Panc1 (cell line): ENCODE results near the gene TSPAN5. TPM values are rescaled to one million over a fixed set of nuclear protein-coding genes. Genes with fewer than 3 reads are reported as not detected.

Experiments used
- ATAC-seq: fragments of 200-7000 bp; cut with Tn5 transposase; 2 replicates; pipeline ENCODE4 v1.9.1; 2020; ENCODE audit warnings: mild to moderate bottlenecking, moderate library complexity
- BruUV-seq: library from RNA; stranded (reverse); fragments of 400-500 nt; replicated peaks from 2 replicates; lab custom pipeline; 2021; lab: Mats Ljungman, UMichigan
- CTCF ChIA-PET: fragments of 300-600 bp; sonication (Branson Sonifier 250); formaldehyde crosslinking; loops from one replicate; lab custom pipeline; 2022; ENCODE audit warnings: antibody characterized with exemption; lab: Charles Lee
- POLR2A ChIA-PET: fragments of 300-600 bp; sonication (Branson Sonifier 250); formaldehyde crosslinking; loops from one replicate; lab custom pipeline; 2022; ENCODE audit warnings: antibody characterized with exemption; lab: Charles Lee
- DNase-seq: peaks from one replicate; pipeline ENCODE4 v3.0.0-alpha.2; 2010; ENCODE audit warnings: low read depth, low spot score
- H3K27ac ChIP-seq: 2 replicates; pipeline ENCODE4 v1.5.1; 2011; ENCODE audit warnings: mild to moderate bottlenecking, low read length, inconsistent platforms
- H3K27me3 ChIP-seq: fragments of 200-500 bp; sonication (Bioruptor generic); 2 replicates; pipeline ENCODE4 v1.6.0; 2014; ENCODE audit warnings: low read length, inconsistent platforms; ENCODE audit not compliant: control insufficient read depth, insufficient read depth
- H3K36me3 ChIP-seq: fragments of 200-500 bp; sonication (Bioruptor generic); 2 replicates; pipeline ENCODE4 v1.5.1; 2014; ENCODE audit warnings: inconsistent platforms, mild to moderate bottlenecking, low read length, moderate library complexity; ENCODE audit not compliant: control insufficient read depth, insufficient read depth
- H3K4me1 ChIP-seq: 2 replicates; pipeline ENCODE4 v1.5.1; 2011; ENCODE audit warnings: inconsistent platforms, mild to moderate bottlenecking, low read length, moderate library complexity; ENCODE audit not compliant: control insufficient read depth, insufficient read depth
- H3K4me3 ChIP-seq, 2 experiments: 2 replicates each; pipeline ENCODE4 v1.5.1; 2011 to 2012; ENCODE audit warnings: low read depth in 2 of 2, low read length in 2 of 2, mild to moderate bottlenecking in 2 of 2, inconsistent platforms in 1 of 2, moderate library complexity in 1 of 2
- H3K9me3 ChIP-seq: fragments of 200-500 bp; sonication (Bioruptor generic); 2 replicates; pipeline ENCODE4 v1.5.1; 2014; ENCODE audit warnings: low read depth, mild to moderate bottlenecking, inconsistent platforms, low read length, moderate library complexity; ENCODE audit not compliant: control insufficient read depth, insufficient read depth
- CTCF ChIP-seq: fragments of 450-650 bp; IDR thresholded peaks from 2 replicates; pipeline ENCODE4 v1.5.1; 2017; ENCODE audit warnings: mild to moderate bottlenecking
- POLR2AphosphoS5 ChIP-seq: IDR thresholded peaks from 2 replicates; pipeline ENCODE4 v1.6.1; 2012; ENCODE audit warnings: mild to moderate bottlenecking, low read depth, low read length, moderate library complexity
- REST ChIP-seq, 2 experiments: IDR thresholded peaks; 2 replicates each; pipeline ENCODE4 v1.6.1; 2011 to 2012; ENCODE audit warnings: low read depth in 2 of 2, control low read depth in 1 of 2, low read length in 1 of 2, mild to moderate bottlenecking in 1 of 2, moderate library complexity in 1 of 2; ENCODE audit not compliant: insufficient read depth in 1 of 2
- SIN3A ChIP-seq: IDR thresholded peaks from 2 replicates; pipeline ENCODE4 v1.6.1; 2012; ENCODE audit warnings: low read depth, mild to moderate bottlenecking, low read length, moderate library complexity, borderline replicate concordance; ENCODE audit not compliant: insufficient read depth
- TCF7L2 ChIP-seq: IDR thresholded peaks from 2 replicates; pipeline ENCODE4 v1.6.1; 2011; ENCODE audit warnings: mild to moderate bottlenecking, low read depth, low read length, inconsistent platforms
- in situ Hi-C: cut with HindIII; loops from 2 replicates; pipeline ENCODE4 v1.10.0; 2016; ENCODE audit warnings: low sequenced_read_pairs, low pct_unique_long_range_greater_than_20kb
- intact Hi-C: fragments of 100-400 bp; cut with micrococcal nuclease; formaldehyde crosslinking; loops from one replicate; pipeline ENCODE4 v1.10.0; 2022; ENCODE audit not compliant: unreplicated experiment
- total RNA-seq: library from RNA; stranded (reverse); gene quantifications from one replicate; pipeline ENCODE4 v1.2.1, GENCODE V29; 2021; ENCODE audit not compliant: unreplicated experiment

TSPAN5 gene
- total RNA-seq, 1 experiment from 2014 or later, result 61.9 TPM

GRCh38 chr4:98682719-98683118 lies 24.3 kb upstream of the TSPAN5 start:
- intact Hi-C loops, result no loop called here
- ChIA-PET CTCF (interaction anchor here (0.6 kb wide), 1 partner anchor 31 kb away, joined by 6 read pairs; no protein-coding TSS in a partner anchor), POLR2A (interaction anchor here (0.6 kb wide), 1 partner anchor 333 kb away, joined by 4 read pairs; no protein-coding TSS in a partner anchor)
- Histone ChIP-seq H3K36me3 (no peaks in the 10 kb centered on the region), H3K27me3 (no peaks in the 10 kb centered on the region), H3K9me3 (no peaks in the 10 kb centered on the region), H3K4me1 (peaks cover 3% of the 10 kb centered on the region), H3K27ac (peak overlapping the region; percentile 77), H3K4me3 (no peak overlapping the region)
- BruUV-seq, result no TSS peak
- in situ Hi-C loops, result no loop called here
- TF ChIP-seq TCF7L2, result peak; percentile 92
- no peak for TF ChIP-seq CTCF
- no peak for DNase-seq
- peak; percentile 92 for ATAC-seq

GRCh38 chr4:98680806-98681205 lies 22.4 kb upstream of the TSPAN5 start:
- Histone ChIP-seq H3K9me3 (no peaks in the 10 kb centered on the region), H3K4me1 (peaks cover 3% of the 10 kb centered on the region), H3K36me3 (no peaks in the 10 kb centered on the region), H3K4me3 (no peak overlapping the region), H3K27ac (peak overlapping the region; percentile 58; the same call in 1 of the 2 replicates), H3K27me3 (no peaks in the 10 kb centered on the region)
- no peak for ATAC-seq
- intact Hi-C loops, result no loop called here
- in situ Hi-C loops, result no loop called here
- CTCF ChIA-PET, result no interaction called here
- TF ChIP-seq CTCF (no peak), POLR2AphosphoS5 (no peak), TCF7L2 (no peak), SIN3A (no peak), REST (IDR thresholded peaks at IDR 0.05; ENCODE audit: insufficient read depth in 1 of 2, low read depth in 2 of 2, low read length in 1 of 2) (no peak)
- POLR2A ChIA-PET, result no interaction called here
- no TSS peak for BruUV-seq
- no peak for DNase-seq
